Measurements from ENCODE around the gene DLX6.
A peak's percentile ranks its signal among the peaks of the same experiment; 100 is the strongest.

DLX6 gene

DNA sequence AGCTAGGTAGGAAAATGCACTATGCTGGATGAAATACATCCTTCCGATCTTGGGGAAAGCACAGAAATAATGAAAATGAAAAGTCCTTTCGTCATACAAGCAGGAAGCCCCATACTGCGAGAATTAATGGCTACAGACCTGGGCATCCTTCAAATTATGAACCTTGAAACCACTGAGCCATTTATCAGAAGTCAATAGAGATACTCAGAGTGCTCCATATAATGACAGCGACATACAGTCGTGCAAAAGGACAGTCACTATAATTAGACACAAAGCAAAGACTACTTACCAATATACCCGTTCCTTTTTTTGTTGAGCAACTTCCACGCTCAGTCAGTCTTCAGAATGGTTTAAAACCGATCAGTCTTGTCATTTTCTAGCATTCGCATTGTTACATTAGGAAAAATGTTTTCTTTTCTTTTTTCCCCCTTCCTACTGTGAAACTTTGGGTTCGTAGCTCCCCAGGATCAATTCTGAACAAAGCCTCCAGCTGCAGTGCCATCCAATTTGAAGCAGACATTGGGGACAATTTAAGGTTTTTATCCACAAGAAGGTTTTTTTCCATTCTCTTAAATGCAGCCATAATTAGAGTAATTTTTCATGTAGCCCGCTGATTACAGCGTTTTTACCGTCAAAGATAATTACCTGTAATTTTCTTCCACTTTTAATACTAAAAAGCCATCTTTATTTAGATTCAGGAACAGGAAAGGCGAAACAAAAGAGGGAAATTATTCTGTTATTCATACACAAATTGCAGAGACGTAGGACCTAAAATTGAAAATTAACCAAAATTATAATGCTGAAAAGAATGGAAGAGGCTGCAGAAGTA is 6.4 kb downstream of the DLX6 start:
- no peak for DNase-seq

DNA sequence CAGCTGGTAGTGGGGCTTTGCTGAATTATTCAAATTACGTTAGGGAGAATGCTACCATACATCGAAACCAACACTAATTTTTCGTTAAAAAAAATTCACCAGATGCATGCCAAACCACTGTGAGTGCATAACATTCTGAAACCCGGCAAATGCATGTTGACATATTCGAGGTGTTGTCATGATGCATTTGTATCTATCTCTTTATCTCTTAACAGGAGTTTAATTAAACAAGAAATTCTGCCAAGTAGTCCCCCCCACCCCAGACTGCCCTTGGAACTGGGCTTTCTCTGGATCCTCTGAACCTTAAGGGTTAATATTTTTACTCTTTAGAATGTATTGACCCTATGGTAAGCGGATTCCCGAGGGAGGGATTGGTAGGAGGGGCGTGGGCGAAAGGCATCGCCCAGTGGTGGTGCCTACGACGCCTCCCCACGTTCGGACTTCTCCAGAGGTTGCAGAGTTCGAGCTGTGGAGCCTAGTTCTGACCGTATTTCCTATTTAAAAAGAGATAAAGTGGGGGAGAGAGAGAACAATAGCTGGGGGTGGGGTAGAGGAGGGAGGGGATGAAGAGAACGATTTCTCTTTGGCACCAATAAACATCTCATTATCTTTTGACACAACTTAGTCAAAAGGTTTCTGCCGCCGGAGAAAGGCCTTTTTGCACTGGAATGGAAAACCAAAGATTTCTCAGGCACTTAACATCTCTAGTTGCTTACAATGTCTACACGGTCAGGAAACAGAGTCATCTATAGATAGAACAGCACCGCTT is 7.2 kb downstream of the DLX6 start:
- DNase-seq, result no peak

DNA sequence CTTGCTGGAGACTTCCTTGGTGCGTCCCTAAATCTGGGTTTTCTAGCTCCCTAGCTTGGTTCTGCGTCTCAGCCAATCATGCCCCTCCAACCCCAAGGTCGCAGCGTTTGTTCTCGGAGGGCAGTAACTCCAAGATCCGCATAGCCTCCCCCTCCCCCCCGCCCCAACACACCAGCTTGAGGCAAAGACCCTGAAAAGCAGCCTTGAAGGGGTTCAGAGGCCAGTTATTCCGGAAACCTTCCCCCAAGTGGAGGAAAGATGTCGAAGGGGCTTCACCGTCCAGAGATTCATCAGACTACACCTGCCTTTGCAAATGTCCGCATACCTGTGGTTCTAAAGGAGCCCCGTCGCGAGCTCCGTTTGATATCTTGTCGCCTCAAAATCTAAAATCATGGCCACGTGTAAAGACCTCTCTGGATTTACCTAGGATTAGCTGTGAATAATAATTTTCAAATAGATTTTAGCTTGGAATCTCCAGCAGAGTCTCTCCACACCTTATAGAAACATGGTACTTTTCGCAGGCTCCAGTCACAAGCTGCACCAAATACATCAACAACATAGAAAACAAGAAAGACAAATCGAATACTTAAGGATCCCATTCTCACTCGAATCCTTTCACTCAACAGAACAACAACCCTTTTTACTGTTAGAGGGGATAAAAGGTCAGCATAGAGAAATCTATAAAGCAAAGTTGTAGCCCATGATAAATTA is 7.9 kb downstream of the DLX6 start:
- no peak for DNase-seq

DNA sequence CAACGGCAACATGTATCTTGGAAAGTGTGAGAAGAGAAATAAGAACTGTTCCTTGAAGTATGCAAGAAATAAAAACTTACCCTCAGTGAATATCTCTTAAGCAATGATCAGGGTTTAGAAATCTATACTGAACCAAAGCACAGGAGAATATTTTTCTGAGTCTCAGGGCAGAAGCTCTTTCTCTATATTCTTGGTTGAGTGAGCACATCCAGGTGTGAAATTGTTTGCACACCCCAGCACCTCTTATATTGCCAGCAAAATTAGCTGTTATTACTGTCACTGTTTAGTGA is 8.4 kb downstream of the DLX6 start:
- no peak for DNase-seq

DNA sequence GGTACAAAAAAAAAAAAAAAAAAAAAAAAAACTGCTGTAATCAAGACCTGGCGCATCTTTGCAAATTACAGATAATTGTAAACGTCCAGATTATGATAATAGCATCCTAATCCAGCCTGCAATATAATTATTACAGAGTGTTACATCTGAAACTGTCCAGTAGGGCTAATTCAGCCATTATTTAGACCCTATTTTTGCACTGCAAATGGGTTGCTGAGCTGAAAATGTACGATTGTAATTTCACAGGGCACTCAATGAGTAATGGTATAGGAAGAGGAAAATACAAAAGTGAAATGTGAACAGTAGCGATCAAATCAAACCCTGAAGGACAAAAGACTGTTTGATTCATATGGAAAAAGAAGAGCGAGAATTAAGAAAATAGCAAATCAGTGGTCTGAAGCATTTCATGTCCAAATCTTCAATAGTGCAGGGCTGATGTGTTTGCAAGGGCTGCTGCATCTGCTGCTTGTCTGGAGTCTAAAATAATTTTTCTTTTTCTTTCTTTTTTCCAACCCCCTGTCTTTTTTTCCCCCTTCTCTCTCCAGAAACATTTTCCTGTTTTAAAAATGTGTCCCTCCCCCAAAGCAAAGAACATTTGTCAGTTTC is 8.9 kb downstream of the DLX6 start:
- no peak for DNase-seq

DNA sequence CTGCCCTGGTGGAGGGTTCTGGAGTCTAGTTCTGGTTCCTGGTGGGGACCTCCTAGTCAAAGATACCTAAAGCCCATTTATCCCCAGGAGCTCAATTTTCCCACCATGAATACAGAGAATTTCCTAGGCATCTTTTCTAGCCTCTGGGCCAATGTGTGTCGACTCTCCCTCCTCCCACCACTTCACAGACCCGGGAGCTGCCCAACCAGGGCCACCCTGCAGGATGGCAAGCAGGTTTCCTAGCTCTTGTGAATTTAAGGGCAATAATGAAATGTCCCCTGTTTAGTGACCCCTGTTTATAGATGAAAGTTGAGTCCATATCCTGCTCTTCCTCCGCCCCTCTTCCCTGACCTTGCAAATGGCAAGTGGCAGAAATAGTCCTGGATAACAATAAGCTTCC is 9.9 kb downstream of the DLX6 start:
- DNase-seq, result no peak

DNA sequence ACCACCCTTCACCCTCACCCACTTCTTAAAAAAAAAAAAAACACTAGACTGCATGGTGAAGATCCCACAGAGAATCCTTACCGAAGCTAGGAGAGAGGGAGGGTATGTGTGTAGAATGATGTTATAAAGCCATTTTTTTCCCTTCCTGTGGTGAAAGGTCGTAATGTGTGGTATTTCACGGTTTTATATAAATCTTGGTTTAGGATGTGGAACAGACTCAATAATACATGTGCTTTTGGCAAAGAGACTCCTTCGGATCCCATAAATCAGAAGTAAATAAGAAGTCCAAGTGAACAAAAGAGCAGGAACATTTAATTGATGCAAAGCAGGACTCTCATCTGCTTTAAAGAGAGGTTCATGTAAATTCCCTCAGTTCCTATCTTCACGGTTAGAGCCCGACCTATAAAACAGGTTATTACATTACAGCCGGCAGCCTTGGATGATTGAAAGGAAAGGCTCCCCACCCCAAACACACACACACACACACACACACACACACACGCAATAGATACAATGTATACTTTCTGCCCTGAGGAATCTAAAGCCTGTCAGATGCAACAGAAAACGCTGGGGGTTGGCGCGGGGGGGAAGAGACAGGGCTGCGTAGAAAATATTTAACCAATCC is 10.5 kb downstream of the DLX6 start:
- DNase-seq, result no peak

DNA sequence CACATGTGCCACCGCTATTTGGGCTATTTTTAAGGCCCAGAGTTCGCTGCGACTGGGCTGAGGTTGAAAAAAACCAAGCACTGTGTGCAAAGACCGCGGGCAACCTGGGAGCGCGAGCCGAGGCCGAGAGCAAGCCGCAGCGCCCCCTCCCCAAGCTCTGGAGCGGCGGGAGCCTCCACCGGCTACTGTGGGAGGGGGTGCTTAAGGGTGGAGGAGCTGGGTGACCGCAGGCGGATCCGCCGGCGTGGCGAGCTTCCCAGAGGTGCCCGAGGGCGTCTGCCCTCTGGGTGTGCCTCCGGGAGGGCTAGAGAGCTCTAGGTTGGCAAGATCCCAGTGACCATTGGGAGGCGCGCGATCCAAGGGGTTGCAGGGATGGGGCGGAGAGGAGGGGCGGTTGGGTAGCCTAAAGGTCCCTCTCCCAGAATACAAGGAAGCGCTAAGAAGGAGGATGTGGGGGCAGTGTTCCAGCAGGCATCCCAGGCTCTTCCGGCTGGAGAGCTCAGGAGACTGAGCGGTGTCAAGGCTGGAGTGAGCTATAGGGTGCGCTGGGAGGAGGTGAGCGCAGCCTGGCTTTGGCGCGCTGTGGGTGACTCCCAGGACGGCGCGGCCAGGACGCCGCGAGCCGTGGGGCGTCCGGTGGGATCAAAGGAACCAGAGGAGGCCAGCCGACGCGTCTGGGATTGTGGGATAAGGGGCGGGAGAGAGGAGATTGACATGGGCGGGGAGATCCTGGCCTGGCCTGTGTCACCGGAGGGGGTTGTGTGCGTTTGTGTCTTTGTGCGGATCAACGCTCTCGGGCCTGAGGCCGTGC is 11.2 kb downstream of the DLX6 start:
- DNase-seq, result peak; percentile 49

DNA sequence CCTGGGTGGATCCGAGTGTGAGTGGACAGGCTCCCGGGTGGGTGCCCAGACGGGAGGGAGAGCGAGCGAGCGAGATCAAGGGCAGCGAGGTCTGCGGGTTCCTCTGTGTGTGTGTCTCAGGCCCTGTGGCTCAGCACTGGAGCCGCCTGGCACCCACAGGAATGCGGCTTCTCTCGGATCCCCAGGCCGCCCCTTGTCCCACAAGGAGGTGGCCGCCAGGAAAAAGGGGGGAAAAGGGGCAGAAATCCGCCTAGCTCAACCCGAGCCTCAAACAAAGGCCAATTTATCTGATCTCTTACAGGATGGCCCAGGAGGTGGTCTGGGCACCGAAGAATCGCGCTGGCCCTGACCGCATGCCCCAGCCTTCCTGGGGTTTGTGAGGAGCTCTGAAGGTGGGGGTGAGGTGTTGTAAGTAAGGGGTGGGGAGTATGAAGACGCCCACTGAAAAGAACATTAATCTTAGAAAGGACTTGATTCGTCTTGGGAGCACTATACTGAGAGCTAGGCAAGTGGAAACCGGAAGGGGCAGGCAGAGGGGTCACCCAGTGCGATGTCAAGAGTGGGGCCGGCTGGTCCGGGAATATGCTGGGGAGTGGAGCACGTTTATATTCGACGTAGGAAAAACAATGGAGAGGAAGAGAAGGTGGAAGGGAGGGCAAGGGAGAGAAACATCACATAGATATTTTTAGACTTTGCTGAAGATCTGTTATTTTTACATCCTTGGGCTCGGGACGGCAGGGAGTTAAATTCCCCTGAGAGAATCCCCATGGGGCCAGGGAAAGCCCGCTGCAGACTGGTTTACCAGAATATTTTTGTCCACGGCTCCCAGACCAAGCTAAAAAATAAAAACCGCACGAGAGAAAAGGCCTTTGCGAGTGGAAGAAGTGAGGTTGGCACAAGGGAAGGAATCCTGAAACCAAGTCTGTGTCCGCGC is 12.1 kb downstream of the DLX6 start:
- no peak for DNase-seq

DNA sequence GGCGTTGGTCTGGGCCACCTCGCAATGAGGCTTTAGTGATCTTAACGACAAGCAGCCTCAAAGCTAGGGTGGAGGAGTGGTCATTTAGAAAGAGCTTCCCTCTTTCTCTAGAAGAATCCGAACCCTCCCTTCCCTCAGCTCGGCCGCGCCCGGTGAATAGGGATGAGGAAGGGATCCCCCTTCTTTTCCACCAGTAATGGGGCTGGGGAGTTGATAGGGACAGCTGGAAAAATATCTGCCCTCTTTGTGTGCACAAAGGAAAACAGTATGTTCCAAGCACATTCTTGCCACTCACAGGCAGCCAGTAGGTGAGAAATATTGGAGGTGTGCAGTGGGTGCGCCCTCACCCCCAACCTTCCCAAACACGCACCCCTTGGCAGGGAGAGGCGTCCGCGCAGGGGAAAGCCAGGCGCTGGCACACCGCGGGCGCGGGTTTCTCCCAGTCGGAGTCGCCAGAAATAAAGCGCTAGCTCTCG is 12.8 kb downstream of the DLX6 start:
- no peak for DNase-seq

DNA sequence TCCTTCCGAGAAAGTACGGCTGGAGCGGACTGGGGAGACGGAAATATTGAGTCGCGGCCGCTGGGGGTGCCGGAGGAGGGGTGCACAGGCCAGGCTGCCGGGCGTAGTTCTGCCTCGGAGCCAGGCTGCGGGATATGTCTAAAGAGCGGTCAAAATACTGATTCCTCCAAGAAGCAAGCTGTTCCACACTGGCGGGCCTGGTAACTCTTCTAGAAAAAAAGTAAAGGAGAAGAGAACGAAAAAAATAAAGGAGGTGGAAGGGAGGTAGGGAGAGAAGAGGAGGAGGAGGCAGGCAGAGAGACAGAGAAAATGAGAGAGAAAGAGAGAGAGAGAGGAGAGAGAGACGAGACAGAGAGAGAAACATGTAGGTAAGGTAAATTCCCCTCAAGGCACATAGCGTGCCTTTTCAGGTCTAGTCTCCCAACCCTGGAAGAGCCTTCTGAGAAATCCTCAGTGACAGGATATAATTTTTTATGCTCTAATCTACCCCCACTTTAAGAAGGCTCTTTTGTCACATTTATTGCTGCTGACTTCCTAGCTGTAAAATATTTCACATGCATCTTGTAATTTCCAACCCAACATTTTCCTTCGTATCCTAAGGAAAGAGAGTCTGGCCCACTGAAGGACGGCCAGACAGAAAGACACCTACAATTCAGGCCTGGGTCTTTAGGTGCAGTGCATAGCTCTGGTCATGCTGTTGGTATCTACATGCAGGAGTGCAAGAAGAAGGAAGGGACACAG is 13.6 kb downstream of the DLX6 start:
- DNase-seq, result no peak

DNA sequence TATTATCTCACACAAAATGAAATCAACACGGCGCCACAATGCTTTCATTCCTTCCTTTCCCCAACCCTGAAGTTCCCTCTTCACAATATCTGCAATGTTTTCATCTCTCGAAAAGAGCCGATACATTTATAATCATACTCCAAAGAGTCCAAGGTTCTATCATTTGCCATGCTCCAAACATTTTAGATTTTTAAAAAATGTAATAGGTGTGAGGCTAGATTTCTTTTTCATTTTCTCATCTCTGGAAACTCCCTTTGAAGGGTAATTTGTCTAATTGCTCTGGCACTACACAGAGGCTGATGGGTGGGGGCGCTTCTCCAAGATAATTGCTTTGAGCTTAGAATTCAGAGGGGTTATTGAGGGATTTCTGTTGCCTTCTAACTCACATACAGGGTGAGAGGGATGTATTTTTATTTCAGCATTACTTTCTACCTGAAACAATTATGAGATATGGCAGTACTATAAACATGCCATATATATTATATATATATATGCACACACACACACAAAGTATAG is 14.4 kb downstream of the DLX6 start:
- DNase-seq, result no peak

DNA sequence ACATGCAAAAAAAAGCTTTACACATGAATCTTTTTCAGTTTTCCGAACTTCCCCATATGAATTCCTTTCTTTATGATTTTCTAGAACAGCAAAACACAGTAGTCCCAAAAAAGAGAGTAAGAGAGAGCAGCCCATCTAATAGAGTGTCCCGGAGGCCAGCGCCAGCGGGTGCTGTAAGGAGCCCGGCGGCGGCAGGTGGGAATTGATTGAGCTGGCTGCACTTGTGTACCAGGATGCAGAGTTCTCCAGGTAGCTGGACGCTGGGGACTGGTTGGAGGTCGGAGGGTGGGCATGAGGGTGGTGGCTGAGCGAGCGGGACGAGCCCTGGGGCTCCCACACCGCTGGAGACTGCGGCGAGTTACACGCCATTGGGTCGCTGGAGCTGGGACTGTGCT is 15.2 kb downstream of the DLX6 start:
- DNase-seq, result no peak

DNA sequence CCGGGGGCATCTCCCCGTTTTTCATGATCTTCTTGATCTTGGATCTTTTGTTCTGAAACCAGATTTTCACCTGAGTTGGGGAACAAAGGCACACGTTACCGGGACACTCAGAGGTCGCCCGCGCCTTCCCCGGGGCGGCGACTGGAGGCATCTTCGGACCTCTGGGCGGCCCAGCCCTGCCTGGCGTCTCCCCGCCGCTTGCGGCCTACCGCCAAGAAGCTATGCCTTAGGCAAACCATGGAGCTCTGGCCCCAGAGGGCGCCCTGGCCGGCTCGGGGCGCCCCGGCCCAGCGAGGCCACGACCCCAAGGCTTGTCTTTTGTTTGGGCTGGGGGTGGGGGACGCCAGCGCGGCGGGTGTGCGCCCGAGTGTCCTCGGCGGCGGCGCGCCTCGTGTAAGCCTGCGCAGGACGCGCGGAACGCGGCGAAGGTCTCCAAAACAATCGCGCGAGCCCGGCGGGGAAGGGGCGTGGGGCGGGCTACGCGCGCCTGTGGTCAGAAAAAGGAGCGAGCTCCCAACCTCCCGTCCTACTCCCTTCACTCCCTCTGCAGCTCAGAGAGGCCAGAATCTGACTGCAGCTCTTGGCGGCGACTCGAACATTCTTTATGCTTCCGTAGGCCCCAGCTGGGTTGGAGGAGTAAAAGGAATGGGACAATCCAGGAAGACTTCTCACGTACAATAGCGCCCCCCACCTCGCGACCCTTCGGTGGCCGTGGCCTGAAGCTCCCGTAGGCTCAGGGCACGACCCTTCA is 15.8 kb downstream of the DLX6 start:
- DNase-seq, result no peak

DNA sequence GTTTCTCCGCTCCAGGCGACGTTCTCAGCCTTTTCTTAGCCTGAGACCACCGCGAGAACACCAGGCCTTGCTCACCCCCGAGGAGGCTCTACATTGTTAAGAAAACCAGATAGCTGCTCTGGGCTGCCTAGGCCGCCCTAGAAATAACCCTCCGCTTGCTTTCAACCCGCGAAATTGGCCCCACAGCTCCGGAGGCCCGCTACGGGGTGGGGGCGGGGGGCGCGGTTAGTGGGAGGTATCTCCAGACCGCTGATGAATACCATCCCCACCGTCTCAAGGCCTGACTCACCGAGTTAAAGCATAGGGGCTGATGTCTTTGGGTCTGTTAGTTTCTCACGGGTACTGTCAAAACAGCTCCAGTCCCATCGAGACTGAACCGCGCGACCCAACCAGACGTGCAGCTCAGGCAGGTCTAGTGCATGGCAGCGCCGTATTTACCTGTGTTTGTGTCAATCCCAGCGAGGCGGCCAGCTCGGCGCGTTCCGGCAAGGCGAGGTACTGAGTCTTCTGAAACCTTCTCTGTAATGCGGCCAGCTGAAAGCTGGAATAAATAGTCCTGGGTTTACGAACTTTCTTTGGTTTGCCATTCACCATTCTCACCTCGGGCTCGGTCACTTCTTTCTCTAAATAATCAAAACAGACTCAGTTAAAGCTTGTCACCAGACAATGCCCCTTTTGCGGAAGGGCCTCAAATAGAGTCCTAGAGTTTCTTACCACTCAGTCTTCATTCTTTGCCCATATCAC is 16.6 kb downstream of the DLX6 start:
- DNase-seq, result no peak

DNA sequence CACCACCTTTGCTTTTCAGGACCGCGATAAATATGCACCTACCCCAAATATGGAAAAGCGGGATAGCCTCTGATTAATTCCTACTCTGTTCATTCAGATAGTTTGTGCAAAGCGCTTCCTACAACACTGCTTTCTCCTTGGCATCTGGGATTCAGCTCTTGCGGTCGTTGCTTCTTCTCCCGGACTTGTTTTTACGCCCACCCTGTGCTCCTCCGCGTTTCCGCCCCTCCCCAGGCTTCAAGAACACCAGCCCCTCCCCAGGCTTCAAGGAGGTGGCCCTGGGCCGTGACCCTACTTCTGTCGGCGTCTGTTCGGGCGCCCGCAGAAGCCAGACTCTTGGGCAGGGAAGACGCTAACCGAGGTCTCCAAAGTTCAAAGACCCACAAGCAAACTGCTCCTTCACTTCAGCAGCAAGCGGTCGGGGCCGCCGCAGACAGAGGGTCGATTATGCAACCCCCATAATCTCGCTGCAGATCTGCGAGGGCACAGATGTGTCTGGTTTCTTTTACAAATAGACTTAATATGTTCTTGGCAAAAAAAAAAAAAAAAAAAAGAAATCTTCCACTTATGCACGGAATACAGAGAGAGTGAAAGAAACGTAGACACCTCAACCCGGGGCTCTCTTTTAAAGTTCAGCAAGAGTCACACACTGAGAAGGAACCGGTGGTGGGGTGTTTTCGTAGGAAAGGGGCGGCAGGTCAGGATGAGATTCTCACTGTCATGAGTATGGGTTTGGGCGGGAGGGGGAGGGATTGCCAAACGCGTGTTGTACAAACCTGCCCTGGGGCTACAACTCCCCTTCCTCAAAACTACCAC is 17.3 kb downstream of the DLX6 start:
- DNase-seq, result no peak

Measured in NCI-H2029 (cell line).